GM12892 (cell line): ENCODE data around the gene HBEGF.

ENCODE experiments used
- POLR2AphosphoS5 ChIP-seq: IDR thresholded peaks from 2 replicates; pipeline ENCODE4 v1.6.1; 2011; ENCODE audit warnings: low read depth, low read length, control low read depth
- TAF1 ChIP-seq: IDR thresholded peaks from 2 replicates; pipeline ENCODE4 v1.6.1; 2011; ENCODE audit warnings: low read depth, mild to moderate bottlenecking, control low read depth, low read length, borderline replicate concordance

DNA sequence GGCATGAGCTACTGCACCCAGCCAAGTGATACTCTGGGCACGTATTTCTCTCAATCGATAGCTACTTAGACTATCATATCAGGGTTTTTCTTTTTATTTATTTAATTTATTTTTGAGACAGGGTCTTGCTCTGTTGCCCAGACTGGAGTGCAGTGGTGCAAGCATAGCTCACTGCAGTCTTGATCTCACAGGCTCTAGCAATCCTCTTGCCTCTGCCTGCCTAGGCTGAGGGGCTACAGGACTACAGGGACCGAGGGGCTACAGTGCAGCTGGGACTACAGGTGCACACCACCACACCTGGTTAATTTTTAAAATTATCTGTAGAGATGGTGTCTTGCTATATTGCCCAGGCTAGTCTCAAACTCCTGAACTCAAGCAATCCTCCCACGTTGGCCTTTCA lies 34.9 kb upstream of the HBEGF start:
- TF ChIP-seq TAF1, result no peak
- no peak for TF ChIP-seq POLR2AphosphoS5
